Kidney (tissue), 14 donors: ENCODE data around the gene PDXP. TPM values are rescaled to one million over a fixed set of nuclear protein-coding genes. Genes with fewer than 3 reads are reported as not detected.

ENCODE experiments used
- DNase-seq, 5 donors: peaks; one replicate each; pipeline ENCODE4 v3.0.0-alpha.2; 2013 to 2020
- FAIRE-seq: peaks from 2 replicates; lab custom pipeline; 2012; peaks lifted over from hg19 to GRCh38; lab: Jason Lieb, UNC
- H3K27ac ChIP-seq, 2 donors: one replicate each; pipeline ENCODE4 v1.7.0; 2013; ENCODE audit warnings: low read depth in 2 of 2, low read length in 2 of 2, inconsistent platforms in 1 of 2
- H3K27me3 ChIP-seq: one replicate; pipeline ENCODE4 v1.7.1; 2013; ENCODE audit warnings: low read length, inconsistent platforms; ENCODE audit not compliant: control insufficient read depth, insufficient read depth
- H3K36me3 ChIP-seq, 3 donors: one replicate each; pipeline versions ENCODE4 v1.7.0 to v1.7.1; 2013; ENCODE audit warnings: low read length in 3 of 3, control low read depth in 1 of 3, inconsistent platforms in 1 of 3; ENCODE audit not compliant: insufficient read depth in 3 of 3, control insufficient read depth in 2 of 3
- H3K4me1 ChIP-seq, 3 donors: one replicate each; pipeline versions ENCODE4 v1.7.0 to v1.7.1; 2013; ENCODE audit warnings: low read length in 3 of 3, inconsistent platforms in 1 of 3, low read depth in 1 of 3; ENCODE audit not compliant: control insufficient read depth in 2 of 3, insufficient read depth in 2 of 3
- H3K4me3 ChIP-seq, 3 donors: one replicate each; pipeline versions ENCODE4 v1.7.0 to v1.8.1; 2013; ENCODE audit warnings: low read length in 3 of 3, control low read depth in 1 of 3, inconsistent platforms in 1 of 3
- H3K9ac ChIP-seq, 3 donors: one replicate each; pipeline versions ENCODE4 v1.7.0 to v1.7.1; 2013; ENCODE audit warnings: low read length in 3 of 3, control low read depth in 1 of 3, inconsistent platforms in 1 of 3
- H3K9me3 ChIP-seq, 3 donors: one replicate each; pipeline versions ENCODE4 v1.7.0 to v1.7.1; 2013; ENCODE audit warnings: low read length in 3 of 3, control low read depth in 1 of 3, inconsistent platforms in 1 of 3; ENCODE audit not compliant: control insufficient read depth in 2 of 3, insufficient read depth in 1 of 3
- CTCF ChIP-seq: IDR thresholded peaks from 3 replicates; pipeline ENCODE4 v1.5.1; 2012; ENCODE audit warnings: mild to moderate bottlenecking, moderate library complexity, borderline replicate concordance; ENCODE audit not compliant: insufficient read depth; ENCODE audit errors: extremely low read depth
- intact Hi-C: fragments of 100-400 bp; cut with DNase I; formaldehyde crosslinking; loops from one replicate; pipeline ENCODE4 v1.11.1; 2022
- polyA plus RNA-seq: library from polyadenylated mRNA; stranded (reverse); fragments of 350-450 nt; fragmentation: Illumina TruSeq; extraction: RNeasy Lipid Tissue Mini Kit (QIAGEN cat#74804); gene quantifications from one replicate; pipeline ENCODE4 v1.2.3, GENCODE V29; 2014; ENCODE audit warnings: low read depth, low replicate concordance; ENCODE audit not compliant: insufficient read depth
- total RNA-seq: library from RNA; stranded (reverse); fragmentation: NEBNext Ultra II Directional; extraction: Animal tissue kit (Norgen Biotek cat#: 25700); gene quantifications from one replicate; pipeline ENCODE4 v1.2.1, GENCODE V29; 2021
- donor health status: control.
- donor health status: control.
- donor health status: control.
- donor health status: control.
- donor health status: control.
- donor health status: DM: yes; HTN: yes; CAD: no.
- donor health status: Normal renal cell carcinoma (clear cell type).

Gene PDXP
- total and polyA plus RNA-seq, 2 donors from 2014 or later: 6.3 to 29.6 TPM

GRCh38 chr22:37631448-37632173, 26.9 kb upstream of the PDXP start:
- FAIRE-seq (no peak), DNase-seq (peak in 3 of 5 donors; percentile 36 to 83 (median 62))
- no peak for TF ChIP-seq CTCF
- intact Hi-C loops: no loop called here
- no peak overlapping the region for H3K4me3 ChIP-seq
- H3K36me3 ChIP-seq: peaks cover 0 to 6% (median 0%) of the 10 kb centered on the region in 3 donors
- H3K27ac ChIP-seq: peak overlapping the region; percentile 43 to 49
- H3K9me3 ChIP-seq: no peaks in the 10 kb centered on the region
- no peaks in the 10 kb centered on the region for H3K27me3 ChIP-seq
- peaks cover 5 to 21% (median 12%) of the 10 kb centered on the region in 3 donors for H3K4me1 ChIP-seq
- no peak overlapping the region for H3K9ac ChIP-seq

DNA sequence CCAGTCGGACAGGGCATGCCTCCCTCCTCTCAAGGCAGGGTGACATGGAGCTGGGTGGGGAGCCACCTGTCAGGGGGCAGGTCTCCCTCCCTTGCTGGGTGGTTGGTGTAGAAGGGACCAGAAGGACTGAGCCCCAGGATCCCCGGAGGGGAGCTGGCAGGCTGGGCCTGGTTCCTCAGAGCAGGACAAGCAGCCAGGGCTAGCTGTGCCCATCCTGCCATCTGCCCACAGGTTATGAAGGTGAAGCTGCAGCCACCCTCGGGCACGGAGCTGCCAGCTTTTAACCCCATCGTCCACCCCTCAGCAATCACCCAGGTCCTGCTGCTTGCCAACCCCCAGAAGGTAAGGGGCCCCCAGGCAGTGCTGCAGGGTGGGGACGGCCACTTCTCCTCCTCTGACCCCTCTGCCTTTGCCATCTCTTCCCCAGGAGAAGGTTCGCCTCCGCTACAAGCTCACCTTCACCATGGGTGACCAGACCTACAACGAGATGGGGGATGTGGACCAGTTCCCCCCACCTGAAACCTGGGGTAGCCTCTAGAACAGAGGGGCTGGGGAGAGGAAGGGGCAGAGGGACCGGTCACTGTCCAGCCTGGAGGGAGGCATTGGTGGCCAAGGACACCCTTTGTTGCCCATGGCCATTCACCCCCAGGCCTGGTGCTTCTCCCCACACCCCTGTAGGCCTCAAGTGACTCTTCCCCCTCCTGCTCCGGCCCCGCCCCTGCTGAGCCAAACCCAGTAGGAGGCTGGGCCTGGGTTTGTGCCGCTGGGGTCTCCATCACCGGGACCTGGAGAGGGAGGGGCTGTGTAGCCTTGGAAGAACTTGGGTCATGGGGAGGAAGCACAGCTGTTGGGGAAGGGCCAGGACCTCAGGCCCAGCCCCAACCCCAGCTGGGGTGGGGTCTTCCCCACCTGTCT, 26.1 kb upstream of the PDXP start:
- peak overlapping the region; percentile 43 to 73 for H3K27ac ChIP-seq
- intact Hi-C loops: no loop called here
- DNase-seq (no peak), FAIRE-seq (no peak)
- H3K4me1 ChIP-seq: peaks cover 5 to 21% (median 12%) of the 10 kb centered on the region in 3 donors
- TF ChIP-seq CTCF: no peak
- H3K9me3 ChIP-seq: no peaks in the 10 kb centered on the region
- no peaks in the 10 kb centered on the region for H3K27me3 ChIP-seq
- H3K9ac ChIP-seq: no peak overlapping the region
- H3K4me3 ChIP-seq: no peak overlapping the region
- H3K36me3 ChIP-seq: peaks cover 0 to 6% (median 0%) of the 10 kb centered on the region in 3 donors

- H3K9me3 ChIP-seq: no peaks in the 10 kb centered on the region
- FAIRE-seq (no peak), DNase-seq (no peak)
- intact Hi-C loops: no loop called here
- H3K9ac ChIP-seq: no peak overlapping the region
- H3K27ac ChIP-seq: peak overlapping the region; percentile 16 to 73
- peaks cover 5 to 21% (median 12%) of the 10 kb centered on the region in 3 donors for H3K4me1 ChIP-seq
- H3K4me3 ChIP-seq: no peak overlapping the region
- peaks cover 0 to 6% (median 0%) of the 10 kb centered on the region in 3 donors for H3K36me3 ChIP-seq
- TF ChIP-seq CTCF: no peak
- H3K27me3 ChIP-seq: no peaks in the 10 kb centered on the region
Measured at GRCh38 chr22:37633089-37633624, 25.4 kb upstream of the PDXP start.
